GM19395 (cell line): ENCODE results near the gene CGN.

Source experiments
- ATAC-seq: cut with Tn5 transposase; IDR thresholded peaks from one replicate; pipeline ENCODE4 v1.9.1; 2021; ENCODE audit warnings: mild to moderate bottlenecking, moderate library complexity; ENCODE audit not compliant: unreplicated experiment

Gene CGN

GRCh38 chr1:151501474-151501873 is 9.7 kb upstream of the CGN start:
- no peak for ATAC-seq

GRCh38 chr1:151502035-151502700 is 9.0 kb upstream of the CGN start:
- ATAC-seq: no peak

DNA sequence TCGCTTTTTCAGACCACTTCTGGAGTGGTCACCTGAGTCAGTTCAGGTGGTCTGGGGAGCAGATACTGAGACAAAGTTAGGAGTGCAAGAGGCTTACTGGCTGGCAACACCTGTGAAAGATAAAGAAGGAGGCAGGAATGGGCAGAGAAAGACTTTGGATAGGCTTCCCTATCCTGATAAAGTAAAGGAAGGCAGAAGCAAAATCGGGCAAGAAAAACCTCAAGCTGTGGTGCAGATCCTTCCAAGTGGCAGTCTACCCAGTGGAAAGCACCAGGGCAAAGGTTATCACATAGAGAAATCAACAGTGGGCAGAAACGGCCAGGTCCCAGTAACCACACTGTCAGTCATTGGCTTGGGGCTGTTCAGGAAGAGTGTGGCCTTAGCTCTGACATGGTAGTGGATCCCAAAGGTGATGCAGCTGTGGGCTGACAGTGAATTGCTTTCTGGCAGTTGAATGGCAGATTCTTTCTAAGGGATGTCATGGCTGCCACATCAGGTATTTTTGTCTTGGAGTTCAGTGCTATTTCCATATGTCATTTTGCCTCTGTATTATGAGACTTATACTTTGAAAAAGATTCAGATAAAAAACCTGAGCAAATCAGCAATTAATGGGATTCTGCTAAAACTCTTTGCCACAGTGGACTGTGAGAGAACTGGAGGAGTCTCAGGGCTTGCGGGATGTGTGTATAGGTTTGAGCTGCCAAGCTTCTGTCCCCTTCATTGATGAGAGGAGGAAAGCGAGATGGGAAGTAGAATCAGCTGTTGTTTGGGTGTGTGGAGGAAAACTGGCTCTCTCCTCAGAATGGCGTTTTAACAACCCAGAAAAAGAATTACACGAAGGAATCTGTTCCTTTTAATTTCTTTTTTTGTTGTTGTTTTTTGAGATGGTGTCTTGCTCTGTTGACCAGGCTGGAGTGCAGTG is 8.1 kb upstream of the CGN start:
- ATAC-seq: no peak

DNA sequence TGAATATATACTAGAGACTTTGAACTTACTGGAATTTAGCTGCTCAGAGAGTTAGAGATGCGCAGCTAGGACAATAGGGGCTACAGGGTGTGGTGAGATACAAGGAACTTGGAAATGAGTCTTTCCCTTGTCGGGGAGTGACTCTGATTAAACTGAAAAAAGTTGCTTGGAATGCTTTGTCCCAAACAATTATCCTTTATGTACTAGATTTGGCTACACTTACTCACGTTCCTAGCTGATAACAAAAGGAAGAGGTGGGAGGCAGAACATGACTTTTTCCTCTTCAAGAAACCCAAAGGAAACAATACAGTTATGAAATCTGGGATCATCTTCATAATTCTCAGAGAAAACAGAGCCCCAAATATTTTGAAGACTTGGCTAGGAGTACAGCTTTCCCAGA is 6.9 kb upstream of the CGN start:
- ATAC-seq: no peak

DNA sequence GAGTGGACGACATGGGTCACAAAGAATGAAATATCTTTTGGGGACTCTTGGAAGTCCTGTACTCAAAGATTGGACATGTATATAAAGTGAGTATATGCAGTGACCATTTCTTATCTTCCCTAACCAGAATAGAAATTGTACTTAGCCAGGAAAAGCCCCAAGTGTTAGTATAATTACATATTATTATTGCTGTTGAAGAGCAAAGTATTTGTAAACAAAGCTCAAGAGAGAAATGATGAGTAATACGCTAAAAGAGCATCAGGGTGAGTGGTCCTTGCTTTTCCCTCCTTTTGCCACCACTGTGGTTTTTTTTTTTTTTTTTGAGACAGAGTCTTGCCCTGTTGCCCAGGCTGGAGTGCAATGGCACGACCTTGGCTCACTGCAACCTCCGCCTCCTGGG is 6.4 kb upstream of the CGN start:
- ATAC-seq: no peak

DNA sequence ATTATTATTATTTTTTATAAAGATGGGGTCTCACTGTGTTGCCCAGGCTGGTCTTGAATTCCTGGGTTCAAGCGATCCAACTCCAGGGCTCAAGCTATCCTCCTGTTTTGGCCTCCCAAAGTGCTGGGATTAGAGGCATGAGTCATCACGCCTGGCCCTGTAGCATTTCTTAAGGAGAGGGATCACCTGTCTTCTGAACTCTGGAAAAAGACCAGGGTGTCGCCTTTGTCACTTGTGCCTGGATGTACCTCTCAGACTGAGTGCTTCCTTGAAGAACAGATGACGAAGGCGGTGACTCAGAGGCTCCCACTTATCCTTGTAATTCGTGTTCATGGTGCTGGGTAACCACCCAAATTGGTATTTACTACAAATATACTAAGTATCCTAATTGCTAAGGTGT is 2.4 kb upstream of the CGN start:
- no peak for ATAC-seq

GRCh38 chr1:151509350-151510019 is 1.7 kb upstream of the CGN start:
- ATAC-seq: no peak

- ATAC-seq: no peak
Observed at GRCh38 chr1:151510020-151510405, 1.2 kb upstream of the CGN start.

GRCh38 chr1:151510614-151510956 is 602 bp upstream of the CGN start:
- ATAC-seq: no peak

DNA sequence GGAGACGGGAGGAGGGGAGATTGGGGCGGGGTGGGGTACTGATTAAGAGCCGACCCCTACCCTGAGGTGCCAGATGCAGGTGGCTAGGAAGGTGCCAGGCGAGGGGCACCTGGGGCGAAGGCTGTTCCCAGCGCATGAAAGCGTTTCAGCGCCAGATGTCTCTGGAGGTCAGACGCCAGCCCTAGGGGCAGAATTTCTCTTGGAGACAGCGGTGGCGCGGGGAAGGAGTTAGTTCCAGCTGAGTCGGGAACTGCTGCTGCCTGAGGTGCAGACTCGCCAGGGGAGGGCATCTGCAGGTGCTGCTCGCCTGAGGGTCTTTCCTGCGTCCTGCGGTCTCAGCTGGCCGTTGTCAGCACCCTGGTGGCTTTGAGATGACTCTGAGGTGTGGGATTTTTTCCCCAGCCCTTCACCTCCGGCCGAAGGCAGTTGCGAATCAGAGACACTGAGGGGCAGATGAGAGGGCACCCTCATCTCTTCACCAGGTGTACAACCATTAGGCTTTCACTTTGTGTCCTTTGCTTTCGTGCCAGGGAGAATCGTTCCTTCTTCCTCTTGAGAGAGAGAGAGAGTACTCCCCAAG is 539 bp downstream of the CGN start:
- no peak for ATAC-seq

GRCh38 chr1:151512326-151512725 is 1.1 kb downstream of the CGN start:
- no peak for ATAC-seq

- ATAC-seq: no peak
Observed at GRCh38 chr1:151512801-151513625, 1.8 kb downstream of the CGN start.

- no peak for ATAC-seq
Observed at GRCh38 chr1:151513626-151514121, 2.5 kb downstream of the CGN start.

GRCh38 chr1:151514366-151514765 is 3.2 kb downstream of the CGN start:
- no peak for ATAC-seq

DNA sequence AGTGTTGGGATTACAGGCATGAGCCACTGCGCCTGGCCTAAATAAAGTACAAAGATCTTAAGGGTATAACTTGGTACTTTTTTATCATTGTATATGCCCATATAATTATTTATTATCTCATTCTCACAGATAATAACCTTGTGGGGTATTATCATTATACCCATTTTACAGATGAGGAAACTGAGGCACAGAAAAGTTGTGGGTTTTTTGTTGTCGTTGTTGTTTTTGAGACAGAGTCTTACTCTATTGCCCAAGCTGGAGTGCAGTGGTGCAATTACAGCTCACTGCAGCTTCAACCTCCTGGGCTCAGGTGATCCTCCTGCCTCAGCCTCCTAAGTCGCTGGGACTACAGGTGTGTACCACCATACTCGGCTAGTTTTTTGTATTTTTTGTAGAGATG is 4.1 kb downstream of the CGN start:
- ATAC-seq: no peak

DNA sequence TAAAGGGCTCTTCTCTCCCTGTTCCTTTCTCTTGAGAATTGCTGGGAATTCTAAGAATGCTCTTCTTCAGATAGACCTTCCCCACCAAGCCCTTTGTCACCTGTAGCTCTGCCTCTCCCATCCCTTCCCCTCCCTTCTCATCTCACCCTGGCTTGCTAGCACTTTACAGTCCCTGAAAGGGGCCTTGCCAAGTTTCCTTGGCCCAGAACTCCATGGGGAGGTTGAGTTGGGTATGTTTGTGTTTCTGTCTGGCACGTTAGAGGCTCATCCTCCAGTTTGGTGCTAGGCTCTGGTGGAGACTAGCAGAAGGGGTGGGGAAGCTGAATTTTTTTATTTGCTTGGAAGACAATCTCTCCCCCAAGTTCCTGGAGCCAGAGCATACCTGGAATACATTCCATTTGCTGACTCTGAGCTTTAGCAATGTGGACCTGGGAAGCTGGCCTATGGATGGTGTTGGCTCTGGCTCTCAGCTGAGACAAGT is 4.9 kb downstream of the CGN start:
- no peak for ATAC-seq

DNA sequence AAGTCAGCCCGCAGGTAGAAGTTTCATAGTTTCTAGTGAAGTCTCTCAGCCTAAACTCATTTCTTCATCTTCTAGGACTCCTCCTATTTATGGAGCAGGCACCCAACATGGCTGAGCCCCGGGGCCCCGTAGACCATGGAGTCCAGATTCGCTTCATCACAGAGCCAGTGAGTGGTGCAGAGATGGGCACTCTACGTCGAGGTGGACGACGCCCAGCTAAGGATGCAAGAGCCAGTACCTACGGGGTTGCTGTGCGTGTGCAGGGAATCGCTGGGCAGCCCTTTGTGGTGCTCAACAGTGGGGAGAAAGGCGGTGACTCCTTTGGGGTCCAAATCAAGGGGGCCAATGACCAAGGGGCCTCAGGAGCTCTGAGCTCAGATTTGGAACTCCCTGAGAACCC is 7.2 kb downstream of the CGN start:
- ATAC-seq: no peak

GRCh38 chr1:151518936-151519335 is 7.7 kb downstream of the CGN start:
- ATAC-seq: no peak

DNA sequence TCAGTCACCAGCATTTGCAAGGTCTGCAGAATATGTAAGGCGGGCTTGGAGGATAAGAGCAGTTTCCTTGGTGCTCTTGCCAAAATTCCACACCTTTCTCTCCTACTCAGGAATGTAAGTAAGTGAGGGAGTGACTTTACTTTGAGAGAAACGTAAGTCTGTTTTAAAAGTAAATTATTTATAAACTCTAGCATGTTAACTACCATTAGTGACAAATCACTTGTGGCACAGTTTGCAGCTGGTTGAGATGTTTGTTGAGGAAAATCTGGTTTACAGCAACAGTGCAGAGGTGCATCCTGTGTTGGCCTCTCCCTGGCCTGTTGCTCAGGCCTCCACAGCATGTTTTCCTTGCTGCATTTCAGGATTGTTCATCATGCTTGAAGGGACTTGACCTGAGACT is 8.5 kb downstream of the CGN start:
- no peak for ATAC-seq

GRCh38 chr1:151520359-151520758 is 9.2 kb downstream of the CGN start:
- no peak for ATAC-seq
